ENCODE data around the gene CDH22. TPM values are rescaled to one million over a fixed set of nuclear protein-coding genes. Genes with fewer than 3 reads are reported as not detected.

The CDH22 gene
- total RNA-seq, 1 donor from 2014 or later, result 1.3 TPM

- H3K36me3 Mint-ChIP-seq, result no peaks in the 10 kb centered on the region
These were observed 61.7 kb downstream of the CDH22 start for GRCh38 chr20:46246559-46246958.

GRCh38 chr20:46243707-46244628, 64.3 kb downstream of the CDH22 start:
- Mint-ChIP-seq H3K9me3 (no peaks in the 10 kb centered on the region), H3K4me3 (no peak overlapping the region), H3K27me3 (peaks cover 75% of the 10 kb centered on the region), H3K4me1 (ENCODE audit: unreplicated experiment) (no peaks in the 10 kb centered on the region), H3K27ac (no peak overlapping the region), H3K36me3 (no peaks in the 10 kb centered on the region)
- TF ChIP-seq CTCF (conservative IDR thresholded peaks at IDR 0.05), result no peak
- DNase-seq (ENCODE audit: extremely low spot score, unreplicated experiment), result no peak

More at GRCh38 chr20:46246559-46246958, 61.7 kb downstream of the CDH22 start:
- no peak for TF ChIP-seq CTCF (conservative IDR thresholded peaks at IDR 0.05)
- H3K27me3 Mint-ChIP-seq, result peaks cover 92% of the 10 kb centered on the region
- no peaks in the 10 kb centered on the region for H3K4me1 Mint-ChIP-seq (ENCODE audit: unreplicated experiment)
- no peaks in the 10 kb centered on the region for H3K9me3 Mint-ChIP-seq
- no peak overlapping the region for H3K4me3 Mint-ChIP-seq
- no peak for DNase-seq (ENCODE audit: extremely low spot score, unreplicated experiment)
- no peak overlapping the region for H3K27ac Mint-ChIP-seq

- DNase-seq (ENCODE audit: extremely low spot score, unreplicated experiment), result no peak
- Mint-ChIP-seq H3K9me3 (no peaks in the 10 kb centered on the region), H3K27ac (no peak overlapping the region), H3K4me3 (no peak overlapping the region), H3K27me3 (peaks cover 59% of the 10 kb centered on the region), H3K36me3 (no peaks in the 10 kb centered on the region), H3K4me1 (ENCODE audit: unreplicated experiment) (no peaks in the 10 kb centered on the region)
- TF ChIP-seq CTCF (conservative IDR thresholded peaks at IDR 0.05), result no peak
These were observed 65.9 kb downstream of the CDH22 start for GRCh38 chr20:46242390-46242789.

GRCh38 chr20:46240881-46241280, 67.4 kb downstream of the CDH22 start:
- H3K4me3 Mint-ChIP-seq, result no peak overlapping the region
- H3K27me3 Mint-ChIP-seq, result peaks cover 51% of the 10 kb centered on the region
- H3K9me3 Mint-ChIP-seq, result no peaks in the 10 kb centered on the region

GRCh38 chr20:46240065-46240464, 68.2 kb downstream of the CDH22 start:
- Mint-ChIP-seq H3K27me3 (peaks cover 51% of the 10 kb centered on the region), H3K4me1 (ENCODE audit: unreplicated experiment) (no peaks in the 10 kb centered on the region), H3K36me3 (no peaks in the 10 kb centered on the region), H3K27ac (no peak overlapping the region), H3K9me3 (no peaks in the 10 kb centered on the region), H3K4me3 (no peak overlapping the region)
- no peak for TF ChIP-seq CTCF (conservative IDR thresholded peaks at IDR 0.05)
- no peak for DNase-seq (ENCODE audit: extremely low spot score, unreplicated experiment)

More at GRCh38 chr20:46240881-46241280, 67.4 kb downstream of the CDH22 start:
- Mint-ChIP-seq H3K36me3 (no peaks in the 10 kb centered on the region), H3K4me1 (ENCODE audit: unreplicated experiment) (no peaks in the 10 kb centered on the region), H3K27ac (no peak overlapping the region)
- no peak for DNase-seq (ENCODE audit: extremely low spot score, unreplicated experiment)
- TF ChIP-seq CTCF (conservative IDR thresholded peaks at IDR 0.05), result no peak

Measured in type B pancreatic cell (in vitro differentiated cells).